ENCODE results near the gene GPRASP3.
A peak's percentile ranks its signal among the peaks of the same experiment; 100 is the strongest.
"Not testable (repeated sequence)": the region's sequence is repeated elsewhere in the genome, so short reads cannot be mapped to it uniquely, and the experiment has no call there.

The GPRASP3 gene

DNA sequence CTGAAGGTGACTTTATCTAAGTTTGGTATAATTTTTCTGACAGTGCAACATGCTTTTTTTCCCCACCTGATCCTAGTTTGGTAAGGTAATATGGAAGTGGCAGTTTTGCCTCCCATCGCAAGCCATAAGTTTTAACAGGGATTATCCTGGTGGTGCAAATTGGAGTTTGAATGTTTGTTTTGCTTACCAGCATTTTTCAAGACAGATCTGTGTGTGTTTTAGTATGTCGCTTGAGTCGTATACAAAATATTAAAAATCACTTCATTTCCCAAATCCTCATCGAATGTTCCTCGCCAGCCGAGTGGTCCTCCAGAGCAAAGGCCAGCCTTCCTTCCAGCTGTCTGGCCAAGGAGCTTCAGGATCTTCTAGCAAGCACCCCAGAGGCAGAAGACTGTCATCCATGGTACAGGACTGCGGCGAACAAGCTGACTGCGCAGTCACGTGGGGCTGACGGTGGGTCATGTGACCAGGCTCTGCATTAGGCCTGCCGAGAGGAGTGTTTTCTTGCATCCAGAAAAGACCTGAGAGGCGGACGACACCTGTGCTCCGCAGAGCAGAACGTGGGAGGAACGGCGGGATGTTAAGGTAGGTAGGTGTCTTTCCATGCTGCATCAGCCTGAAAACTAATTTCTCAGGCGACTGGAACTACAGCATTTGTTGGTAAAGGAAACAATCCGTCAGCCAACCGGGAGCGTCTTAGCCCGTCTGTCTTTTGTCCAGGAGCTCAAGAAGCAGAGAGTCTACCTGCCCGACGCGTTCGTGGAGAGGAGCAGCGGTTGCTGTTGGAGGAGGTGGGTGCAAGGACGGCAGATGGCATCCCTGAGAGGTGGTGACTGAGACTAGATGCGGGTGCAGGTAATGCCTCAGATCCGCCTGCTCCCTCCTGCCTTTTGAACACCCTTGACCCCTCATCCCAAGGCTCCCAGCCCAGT lies at the start of gene GPRASP3:
Gene GPRASP3 (plus strand): TSS at position 507 of the 932 bp plus-strand sequence. CDS start 28,253 bp downstream, outside the sequence.
- DNase-seq (ENCODE audit: low read depth), result peak; percentile 35

DNA sequence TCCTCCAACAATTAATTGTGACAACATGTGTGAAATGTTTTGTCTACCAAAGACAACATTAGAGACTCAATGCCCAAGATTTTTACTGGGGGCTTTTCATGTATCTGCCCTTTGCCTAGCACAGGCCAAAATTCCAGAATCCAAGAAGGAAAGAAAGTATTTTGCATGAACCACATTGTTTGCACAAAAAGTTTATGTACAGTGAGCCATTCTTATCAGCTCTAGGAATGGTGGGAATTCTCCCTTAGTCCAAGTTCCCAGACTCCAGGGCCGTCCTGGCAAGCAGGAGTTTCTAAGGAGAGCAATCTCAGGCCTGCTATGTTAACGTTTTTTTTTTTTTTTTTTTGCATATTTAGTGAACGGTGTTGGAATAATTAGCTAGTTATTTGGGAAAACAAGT lies 47.7 kb upstream of the GPRASP3 start:
- DNase-seq (ENCODE audit: low read depth), result no peak

GRCh38 chrX:102677479-102677878 lies 43.1 kb upstream of the GPRASP3 start:
- not testable (repeated sequence) for DNase-seq (ENCODE audit: low read depth)

GRCh38 chrX:102684772-102685520 lies 35.6 kb upstream of the GPRASP3 start:
- DNase-seq (ENCODE audit: low read depth), result no peak

GRCh38 chrX:102694749-102695148 lies 25.8 kb upstream of the GPRASP3 start:
- DNase-seq (ENCODE audit: low read depth), result no peak

DNA sequence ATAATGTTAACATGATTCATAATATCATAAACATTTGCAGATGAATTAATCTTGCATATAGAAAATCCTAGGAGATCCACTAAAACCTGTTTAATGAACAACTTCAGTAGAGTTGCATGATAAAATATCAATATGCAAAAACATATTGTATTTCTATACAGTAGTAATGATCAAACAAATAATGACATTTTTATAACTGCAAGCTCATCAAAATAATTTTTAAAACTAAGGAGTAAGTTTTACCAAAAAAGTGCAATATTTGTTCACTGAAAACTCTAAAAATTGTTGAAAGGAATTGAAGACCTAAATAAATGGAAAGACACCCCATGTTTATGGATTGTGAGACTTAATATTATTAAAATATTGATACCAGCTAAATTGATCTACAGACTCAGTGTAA lies 24.2 kb upstream of the GPRASP3 start:
- DNase-seq (ENCODE audit: low read depth), result no peak

DNA sequence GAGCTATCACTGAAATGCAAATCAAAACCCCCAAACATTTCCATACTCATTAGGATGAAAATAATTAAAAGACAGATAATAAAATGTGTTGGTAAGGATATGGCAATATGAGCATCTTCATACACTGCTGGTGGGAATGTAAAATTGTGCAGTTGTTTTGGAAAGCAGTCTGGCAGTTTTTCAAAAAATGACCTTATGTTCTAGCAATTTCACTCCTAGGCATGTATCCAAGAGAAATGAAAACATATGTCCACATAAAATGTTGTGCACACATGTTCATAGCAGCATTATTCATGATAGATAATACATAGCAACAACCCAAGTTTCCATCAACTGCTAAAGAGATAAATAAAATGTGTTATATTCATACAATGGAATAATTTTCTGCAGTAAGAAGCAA lies 23.0 kb upstream of the GPRASP3 start:
- no peak for DNase-seq (ENCODE audit: low read depth)

- DNase-seq (ENCODE audit: low read depth), result no peak
These were observed 11.6 kb upstream of the GPRASP3 start for GRCh38 chrX:102708900-102709299.

DNA sequence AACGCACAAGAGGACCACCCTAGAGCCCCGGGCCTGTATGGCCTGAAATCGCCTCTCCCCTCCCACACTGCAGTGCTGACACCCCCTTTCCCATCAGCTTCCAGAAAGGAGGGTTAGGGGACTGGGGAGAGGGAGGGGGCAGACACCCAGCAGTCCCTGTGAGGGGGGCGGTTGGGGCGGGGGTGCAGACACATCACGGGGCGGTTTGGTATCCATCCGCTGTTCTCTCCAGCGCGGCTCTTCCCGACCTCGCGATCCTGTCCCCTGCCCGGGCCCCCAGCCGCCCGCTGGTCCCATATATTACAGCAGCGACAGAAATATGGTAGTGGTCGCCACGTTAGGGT lies 8.7 kb upstream of the GPRASP3 start:
- DNase-seq (ENCODE audit: low read depth), result no peak

GRCh38 chrX:102712216-102712966 lies 8.2 kb upstream of the GPRASP3 start, which contains the start of gene GPRASP2:
TSS of gene GPRASP2 (plus strand) at chrX:102712448. CDS start at chrX:102714870, 2,422 bp downstream.
- DNase-seq (ENCODE audit: low read depth), result no peak

DNA sequence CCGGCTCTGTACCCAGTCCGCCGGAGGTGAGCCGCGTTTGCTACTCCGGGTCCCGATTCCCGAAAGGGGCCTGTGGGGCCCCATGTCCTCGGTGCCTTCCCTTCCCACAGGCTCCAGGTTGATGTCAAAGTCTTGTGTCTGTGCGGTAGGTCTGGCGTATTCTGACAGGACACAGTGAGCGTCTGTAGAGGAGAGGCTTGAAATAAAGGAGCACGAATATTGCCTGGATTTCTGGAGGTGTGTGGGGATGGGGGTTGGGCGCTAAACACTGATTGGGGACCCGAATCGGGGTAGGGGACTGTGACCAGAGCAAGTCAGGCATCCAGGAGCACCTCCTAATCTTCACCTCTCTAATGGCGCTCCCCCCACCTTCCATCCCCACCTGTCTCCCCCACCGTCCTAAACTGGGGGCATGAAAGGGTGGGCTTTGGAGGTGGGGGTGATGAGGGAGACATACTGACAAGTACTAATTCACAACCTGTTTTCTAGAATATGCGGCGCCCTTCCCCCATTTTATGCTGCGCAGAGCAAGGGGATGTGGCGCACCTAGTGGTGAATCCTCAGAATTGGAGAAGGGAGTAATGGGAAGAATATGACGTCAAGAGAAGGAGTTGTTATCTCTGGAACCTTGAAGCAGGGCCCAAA lies 7.4 kb upstream of the GPRASP3 start:
- no peak for DNase-seq (ENCODE audit: low read depth)

- no peak for DNase-seq (ENCODE audit: low read depth)
These were observed 5.5 kb upstream of the GPRASP3 start for GRCh38 chrX:102714994-102715393.

GRCh38 chrX:102715967-102716366 lies 4.6 kb upstream of the GPRASP3 start:
- no peak for DNase-seq (ENCODE audit: low read depth)

DNA sequence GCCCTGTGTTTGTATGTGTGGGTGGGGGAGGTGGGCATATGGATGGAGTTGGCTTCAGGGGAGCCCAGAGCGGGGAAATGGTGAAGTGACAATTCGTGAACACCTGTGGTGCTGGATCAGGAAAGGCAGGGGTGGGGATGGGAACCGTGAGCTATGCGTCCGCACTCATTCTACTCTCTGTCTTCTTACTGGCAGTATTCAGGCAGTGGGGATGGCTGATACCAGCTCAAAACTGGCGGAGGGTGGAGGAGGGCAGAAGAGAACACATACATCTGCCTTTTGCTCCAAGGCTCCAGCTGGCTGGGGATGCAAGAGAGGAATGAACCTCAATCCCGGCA lies 595 bp downstream of the GPRASP3 start:
- DNase-seq (ENCODE audit: low read depth), result not testable (repeated sequence)

- DNase-seq (ENCODE audit: low read depth), result no peak
These were observed 2.9 kb downstream of the GPRASP3 start for GRCh38 chrX:102723456-102723855.

DNA sequence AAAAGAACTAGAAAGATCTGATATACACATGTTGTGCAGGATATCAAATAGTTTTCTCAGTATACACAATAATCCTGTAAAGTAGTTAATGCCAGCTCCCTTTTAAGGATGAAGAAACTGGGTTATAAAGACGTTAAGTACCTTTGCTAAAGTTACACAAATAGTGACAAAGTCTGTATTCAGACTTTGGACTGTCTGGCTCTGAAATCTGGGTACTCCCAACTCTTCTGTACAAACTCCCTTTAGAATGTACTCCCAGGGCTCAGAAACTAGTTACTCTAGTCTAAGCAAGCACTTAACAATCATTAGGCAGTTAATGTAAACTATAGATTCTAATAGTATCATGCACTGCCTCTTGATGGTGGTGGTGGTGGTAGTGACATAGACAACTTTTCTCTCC lies 7.2 kb downstream of the GPRASP3 start:
- no peak for DNase-seq (ENCODE audit: low read depth)

GRCh38 chrX:102728646-102729045 lies 8.1 kb downstream of the GPRASP3 start:
- DNase-seq (ENCODE audit: low read depth), result no peak

DNA sequence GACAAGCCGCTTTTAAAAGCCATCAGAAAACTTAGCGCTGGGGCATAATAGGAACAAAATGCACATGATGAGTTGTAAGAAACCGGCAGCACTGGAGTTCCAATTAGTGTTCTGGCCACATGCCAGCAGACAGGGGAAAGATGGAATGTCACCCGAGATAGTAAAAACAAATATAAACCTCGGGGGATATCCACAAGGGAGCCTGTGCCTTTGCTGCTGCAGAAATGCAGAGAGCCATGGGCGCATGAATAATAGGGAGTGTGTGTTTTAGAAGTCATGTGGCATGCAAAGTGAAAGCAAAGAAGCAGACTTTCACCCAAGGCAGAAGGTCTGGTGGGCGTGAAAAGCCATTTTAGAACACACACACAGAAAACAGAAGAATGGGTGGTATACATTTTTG lies 19.1 kb downstream of the GPRASP3 start:
- DNase-seq (ENCODE audit: low read depth), result no peak

- DNase-seq (ENCODE audit: low read depth), result no peak
These were observed 23.8 kb downstream of the GPRASP3 start for GRCh38 chrX:102744307-102744706.

DNA sequence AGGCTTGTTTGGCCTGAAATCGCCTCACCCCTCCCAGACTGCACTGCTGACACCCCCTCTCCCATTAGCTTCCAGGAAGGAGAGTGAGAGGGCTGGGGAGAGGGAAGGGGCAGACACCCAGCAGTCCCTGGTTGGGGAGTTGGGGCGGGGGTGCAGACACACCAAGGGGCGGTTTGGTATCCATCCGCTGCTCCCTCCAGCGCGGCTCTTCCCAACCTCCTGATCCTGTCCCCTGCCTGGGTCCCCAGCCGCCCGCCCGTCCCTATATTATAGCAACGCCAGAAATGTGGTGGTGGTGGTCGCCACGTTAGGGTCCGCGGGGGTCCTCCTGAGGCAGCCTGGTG lies 24.9 kb downstream of the GPRASP3 start:
- no peak for DNase-seq (ENCODE audit: low read depth)

GRCh38 chrX:102745857-102746584 lies 25.5 kb downstream of the GPRASP3 start:
- DNase-seq (ENCODE audit: low read depth), result peak; percentile 7

Data from stromal cell of bone marrow (primary cell).